HG03139 (cell line): Measurements from ENCODE around the gene AZGP1.
A peak's percentile ranks its signal among the peaks of the same experiment; 100 is the strongest.
"Not testable (repeated sequence)": the region's sequence is repeated elsewhere in the genome, so short reads cannot be mapped to it uniquely, and the experiment has no call there.

Source experiments
- ATAC-seq: cut with Tn5 transposase; IDR thresholded peaks from one replicate; pipeline ENCODE4 v1.9.1; 2021; ENCODE audit not compliant: unreplicated experiment

AZGP1 gene

GRCh38 chr7:99975782-99976521 is at the start of gene AZGP1:
Gene AZGP1, minus strand, starts transcription at chr7:99976031. Its CDS starts 11 bp downstream, at chr7:99976020.
- ATAC-seq = no peak

- no peak for ATAC-seq
These were observed 48.3 kb upstream of the AZGP1 start for GRCh38 chr7:100024020-100024619.

- ATAC-seq = no peak
These were observed 47.7 kb upstream of the AZGP1 start for GRCh38 chr7:100023526-100023925.

- ATAC-seq = no peak
These were observed 46.8 kb upstream of the AZGP1 start for GRCh38 chr7:100022621-100023020.

- no peak for ATAC-seq
These were observed 45.5 kb upstream of the AZGP1 start for GRCh38 chr7:100021297-100021696.

- no peak for ATAC-seq
These were observed 44.1 kb upstream of the AZGP1 start for GRCh38 chr7:100019908-100020307.

- no peak for ATAC-seq
These were observed 42.0 kb upstream of the AZGP1 start for GRCh38 chr7:100017875-100018274.

GRCh38 chr7:100017300-100017699 is 41.5 kb upstream of the AZGP1 start:
- no peak for ATAC-seq

GRCh38 chr7:100016215-100016901 is 40.5 kb upstream of the AZGP1 start:
- ATAC-seq = no peak

GRCh38 chr7:100015232-100016214 is 39.7 kb upstream of the AZGP1 start, which contains the start of gene ZKSCAN1:
Gene ZKSCAN1, plus strand, starts transcription at chr7:100015596. Its CDS starts 7,911 bp downstream, at chr7:100023507.
- ATAC-seq = peak; percentile 92

GRCh38 chr7:100013328-100013676 is 37.5 kb upstream of the AZGP1 start:
- no peak for ATAC-seq

GRCh38 chr7:100012385-100013327 is 36.8 kb upstream of the AZGP1 start:
- not testable (repeated sequence) for ATAC-seq

GRCh38 chr7:100011516-100011915 is 35.7 kb upstream of the AZGP1 start:
- ATAC-seq = no peak

- ATAC-seq = no peak
These were observed 35.1 kb upstream of the AZGP1 start for GRCh38 chr7:100010901-100011300.

GRCh38 chr7:100009952-100010351 is 34.1 kb upstream of the AZGP1 start:
- ATAC-seq = not testable (repeated sequence)

- no peak for ATAC-seq
These were observed 32.7 kb upstream of the AZGP1 start for GRCh38 chr7:100008525-100008924.

- ATAC-seq = no peak
These were observed 32.1 kb upstream of the AZGP1 start for GRCh38 chr7:100007887-100008286.

- no peak for ATAC-seq
These were observed 28.2 kb upstream of the AZGP1 start for GRCh38 chr7:100003711-100004661.

- ATAC-seq = no peak
These were observed 24.4 kb upstream of the AZGP1 start for GRCh38 chr7:100000239-100000638.
